ENCODE measurements around the gene MPPED2. TPM values are rescaled to one million over a fixed set of nuclear protein-coding genes. Genes with fewer than 3 reads are reported as not detected.

The MPPED2 gene
- total and polyA plus RNA-seq, 2 of the 13 experiments (the other 11 are each of a cell fraction or from before 2014, with no cell fraction given), result not detected

DNA sequence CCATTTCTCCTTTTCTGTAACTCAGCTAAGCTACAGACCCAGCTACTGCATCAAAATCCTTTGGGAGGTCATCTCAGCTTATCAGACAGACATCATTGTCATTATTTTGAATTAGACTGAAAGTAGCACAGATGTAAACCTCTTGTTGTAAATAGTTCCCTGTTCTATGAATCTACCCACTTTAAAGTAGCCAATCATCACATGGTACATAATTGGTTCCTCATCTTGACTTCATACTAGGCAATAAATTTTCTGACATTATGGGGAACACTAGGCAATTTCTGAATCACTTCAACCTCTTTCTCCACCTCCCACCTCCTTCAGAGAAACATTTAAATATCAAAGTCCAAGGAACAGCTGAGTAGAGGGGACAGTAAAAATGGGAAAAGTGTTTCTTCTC, 47.9 kb downstream of the MPPED2 start:
- intact Hi-C loops (cut with micrococcal nuclease; ENCODE audit: unreplicated experiment), result no loop called here
- CTCF ChIA-PET (ENCODE audit: low intra/inter-chr PET ratio, low total read pairs), result no interaction called here
- in situ Hi-C loops (cut with HindIII; ENCODE audit: extremely low pct_ligation_motif_present, low pct_unique_long_range_greater_than_20kb), result no loop called here
- POLR2A ChIA-PET, result no interaction called here
- no peak for FAIRE-seq
- Histone ChIP-seq H3K4me3 (replicated peaks in 1 of 3; ENCODE audit: insufficient read depth in 1 of 3, low read depth in 2 of 3, low read length in 3 of 3) (no peak overlapping the region), H3K4me2 (ENCODE audit: low read depth, low read length) (no peak overlapping the region), H3K27me3 (ENCODE audit: control insufficient read depth in 1 of 2, insufficient read depth in 2 of 2, low read length in 2 of 2) (no peaks in the 10 kb centered on the region), H3K4me1 (ENCODE audit: insufficient read depth, low read length) (no peaks in the 10 kb centered on the region), H4K20me1 (ENCODE audit: insufficient read depth, low read length) (no peaks in the 10 kb centered on the region), H3K79me2 (ENCODE audit: insufficient read depth, low read length) (no peaks in the 10 kb centered on the region), H3K36me3 (replicated peaks in 1 of 2; ENCODE audit: control insufficient read depth in 1 of 2, insufficient read depth in 2 of 2, low read length in 2 of 2) (no peaks in the 10 kb centered on the region), H3K27ac (ENCODE audit: extremely low read length, insufficient read depth, low read length) (no peak overlapping the region), H2AFZ (ENCODE audit: low read length) (no peak overlapping the region), H3K9me3 (ENCODE audit: low read length) (no peaks in the 10 kb centered on the region), H3K9ac (ENCODE audit: insufficient read depth, low read depth, low read length) (no peak overlapping the region)
- no peak for TF ChIP-seq SYNCRIP (IDR thresholded peaks at IDR 0.05; ENCODE audit: insufficient read depth, low read depth, low read length)
- no peak for TF ChIP-seq ZFX (CRISPR knock-in tag; IDR thresholded peaks at IDR 0.05; ENCODE audit: low read depth)
- TF ChIP-seq ZNF75D (CRISPR knock-in tag; IDR thresholded peaks at IDR 0.05; ENCODE audit: borderline replicate concordance), result no peak
- TF ChIP-seq ZNF543 (CRISPR knock-in tag; IDR thresholded peaks at IDR 0.05), result no peak
- TF ChIP-seq ZNF563 (CRISPR knock-in tag; IDR thresholded peaks at IDR 0.05), result no peak
- TF ChIP-seq ZSCAN25 (CRISPR knock-in tag; IDR thresholded peaks at IDR 0.05), result no peak
- no peak for TF ChIP-seq RORA (CRISPR knock-in tag; IDR thresholded peaks at IDR 0.05)
- TF ChIP-seq ZNF660 (CRISPR knock-in tag; IDR thresholded peaks at IDR 0.05; ENCODE audit: borderline replicate concordance, low read depth), result no peak
- no peak for TF ChIP-seq ZNF550 (CRISPR knock-in tag; IDR thresholded peaks at IDR 0.05; ENCODE audit: borderline replicate concordance)
- TF ChIP-seq TOE1 (CRISPR knock-in tag; IDR thresholded peaks at IDR 0.05), result no peak
- TF ChIP-seq, protein P1, sequence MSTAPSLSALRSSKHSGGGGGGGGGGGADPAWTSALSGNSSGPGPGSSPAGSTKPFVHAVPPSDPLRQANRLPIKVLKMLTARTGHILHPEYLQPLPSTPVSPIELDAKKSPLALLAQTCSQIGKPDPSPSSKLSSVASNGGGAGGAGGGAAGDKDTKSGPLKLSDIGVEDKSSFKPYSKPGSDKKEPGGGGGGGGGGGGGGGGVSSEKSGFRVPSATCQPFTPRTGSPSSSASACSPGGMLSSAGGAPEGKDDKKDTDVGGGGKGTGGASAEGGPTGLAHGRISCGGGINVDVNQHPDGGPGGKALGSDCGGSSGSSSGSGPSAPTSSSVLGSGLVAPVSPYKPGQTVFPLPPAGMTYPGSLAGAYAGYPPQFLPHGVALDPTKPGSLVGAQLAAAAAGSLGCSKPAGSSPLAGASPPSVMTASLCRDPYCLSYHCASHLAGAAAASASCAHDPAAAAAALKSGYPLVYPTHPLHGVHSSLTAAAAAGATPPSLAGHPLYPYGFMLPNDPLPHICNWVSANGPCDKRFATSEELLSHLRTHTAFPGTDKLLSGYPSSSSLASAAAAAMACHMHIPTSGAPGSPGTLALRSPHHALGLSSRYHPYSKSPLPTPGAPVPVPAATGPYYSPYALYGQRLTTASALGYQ (CRISPR knock-in tag; IDR thresholded peaks at IDR 0.05), result no peak
- no peak for ATAC-seq
- no TSS peak for BruUV-seq (replicated peaks)
- DNase-seq (ENCODE audit: low spot score), result no peak
